ENCODE measurements around the gene PDCL2.

PDCL2 gene

GRCh38 chr4:55517526-55518229 lies 74.4 kb downstream of the PDCL2 start:
- no peak overlapping the region for H3K4me3 ChIP-seq (ENCODE audit: low read depth, low read length)

GRCh38 chr4:55512922-55513571 lies 79.0 kb downstream of the PDCL2 start:
- no peak for DNase-seq (ENCODE audit: low read depth)
- TF ChIP-seq MYC (IDR thresholded peaks at IDR 0.05; ENCODE audit: low read depth, low read length): no peak
- no peak for TF ChIP-seq CTCF (IDR thresholded peaks at IDR 0.05; ENCODE audit: low read depth, low read length)
- TF ChIP-seq POLR2A (IDR thresholded peaks at IDR 0.05; ENCODE audit: extremely low read depth, insufficient read length): no peak
- no peak for TF ChIP-seq MAX (IDR thresholded peaks at IDR 0.05; ENCODE audit: low read depth, low read length)
- H3K4me3 ChIP-seq (ENCODE audit: low read depth, low read length): no peak overlapping the region

More at GRCh38 chr4:55517526-55518229, 74.4 kb downstream of the PDCL2 start:
- TF ChIP-seq POLR2A (IDR thresholded peaks at IDR 0.05; ENCODE audit: extremely low read depth, insufficient read length): no peak
- no peak for TF ChIP-seq CTCF (IDR thresholded peaks at IDR 0.05; ENCODE audit: low read depth, low read length)
- no peak for TF ChIP-seq MAX (IDR thresholded peaks at IDR 0.05; ENCODE audit: low read depth, low read length)
- DNase-seq (ENCODE audit: low read depth): no peak

- DNase-seq (ENCODE audit: low read depth): no peak
- no peak for TF ChIP-seq CTCF (IDR thresholded peaks at IDR 0.05; ENCODE audit: low read depth, low read length)
- TF ChIP-seq POLR2A (IDR thresholded peaks at IDR 0.05; ENCODE audit: extremely low read depth, insufficient read length): no peak
- no peak for TF ChIP-seq MYC (IDR thresholded peaks at IDR 0.05; ENCODE audit: low read depth, low read length)
- no peak for TF ChIP-seq MAX (IDR thresholded peaks at IDR 0.05; ENCODE audit: low read depth, low read length)
- H3K4me3 ChIP-seq (ENCODE audit: low read depth, low read length): no peak overlapping the region
Measured at GRCh38 chr4:55512077-55512476, 80.0 kb downstream of the PDCL2 start.

GRCh38 chr4:55510685-55511084 lies 81.4 kb downstream of the PDCL2 start:
- TF ChIP-seq MYC (IDR thresholded peaks at IDR 0.05; ENCODE audit: low read depth, low read length) (no peak), POLR2A (IDR thresholded peaks at IDR 0.05; ENCODE audit: extremely low read depth, insufficient read length) (no peak), MAX (IDR thresholded peaks at IDR 0.05; ENCODE audit: low read depth, low read length) (no peak), CTCF (IDR thresholded peaks at IDR 0.05; ENCODE audit: low read depth, low read length) (no peak)
- no peak for DNase-seq (ENCODE audit: low read depth)
- no peak overlapping the region for H3K4me3 ChIP-seq (ENCODE audit: low read depth, low read length)

- no peak for TF ChIP-seq CTCF (IDR thresholded peaks at IDR 0.05; ENCODE audit: low read depth, low read length)
- H3K4me3 ChIP-seq (ENCODE audit: low read depth, low read length): no peak overlapping the region
- DNase-seq (ENCODE audit: low read depth): no peak
Measured at GRCh38 chr4:55509266-55509665, 82.8 kb downstream of the PDCL2 start.

Measured in NB4 (cell line).